GM21717 (cell line): Measurements from ENCODE around the gene ZFP62.

Source experiments
- ATAC-seq: cut with Tn5 transposase; IDR thresholded peaks from one replicate; pipeline ENCODE4 v1.9.1; 2021; ENCODE audit warnings: mild to moderate bottlenecking, moderate library complexity; ENCODE audit not compliant: unreplicated experiment

ZFP62 gene

GRCh38 chr5:180869587-180869986, 8.5 kb upstream of the ZFP62 start:
- no peak for ATAC-seq

GRCh38 chr5:180868960-180869359, 7.9 kb upstream of the ZFP62 start:
- no peak for ATAC-seq

GRCh38 chr5:180866985-180867384, 5.9 kb upstream of the ZFP62 start:
- ATAC-seq, result no peak

GRCh38 chr5:180865981-180866695, 5.1 kb upstream of the ZFP62 start:
- no peak for ATAC-seq

GRCh38 chr5:180862645-180863044, 1.6 kb upstream of the ZFP62 start:
- no peak for ATAC-seq

- peak; percentile 54 for ATAC-seq
Measured at GRCh38 chr5:180860273-180860886, 696 bp downstream of the ZFP62 start.

- ATAC-seq, result no peak
Measured at GRCh38 chr5:180858586-180858985, 2.5 kb downstream of the ZFP62 start.

GRCh38 chr5:180853848-180854176, 7.3 kb downstream of the ZFP62 start:
- no peak for ATAC-seq

GRCh38 chr5:180853121-180853847, 7.8 kb downstream of the ZFP62 start:
- ATAC-seq, result no peak

- no peak for ATAC-seq
Measured at GRCh38 chr5:180852495-180852894, 8.6 kb downstream of the ZFP62 start.

GRCh38 chr5:180850434-180851078, 10.5 kb downstream of the ZFP62 start:
- ATAC-seq, result no peak

GRCh38 chr5:180849827-180850226, 11.2 kb downstream of the ZFP62 start:
- ATAC-seq, result no peak

- no peak for ATAC-seq
Measured at GRCh38 chr5:180848878-180849277, 12.2 kb downstream of the ZFP62 start.

- ATAC-seq, result no peak
Measured at GRCh38 chr5:180848265-180848664, 12.8 kb downstream of the ZFP62 start.

GRCh38 chr5:180847026-180847425, 14.1 kb downstream of the ZFP62 start:
- ATAC-seq, result no peak

- ATAC-seq, result no peak
Measured at GRCh38 chr5:180844858-180845257, 16.2 kb downstream of the ZFP62 start.

GRCh38 chr5:180844432-180844831, 16.6 kb downstream of the ZFP62 start:
- ATAC-seq, result no peak

GRCh38 chr5:180839935-180840334, 21.1 kb downstream of the ZFP62 start:
- no peak for ATAC-seq

GRCh38 chr5:180839227-180839626, 21.8 kb downstream of the ZFP62 start:
- ATAC-seq, result no peak

GRCh38 chr5:180837478-180837877, 23.6 kb downstream of the ZFP62 start:
- no peak for ATAC-seq

- peak; percentile 49 for ATAC-seq
Measured at GRCh38 chr5:180832638-180833068, 28.4 kb downstream of the ZFP62 start.
